CD4-positive, alpha-beta T cell treated with Interleukin-1 beta for 1 hour (primary cell): Measurements from ENCODE around the gene IFT27.
"Not testable (repeated sequence)": the region's sequence is repeated elsewhere in the genome, so short reads cannot be mapped to it uniquely, and the experiment has no call there.

Experiments
- DNase-seq, 2 donors: peaks; one replicate each; pipeline ENCODE4 v3.0.0-alpha.2; 2020 to 2022

The IFT27 gene

GRCh38 chr22:36764641-36765040 is 11.3 kb downstream of the IFT27 start:
- no peak for DNase-seq

- DNase-seq = no peak
These were observed 11.9 kb downstream of the IFT27 start for GRCh38 chr22:36764060-36764459.

GRCh38 chr22:36763576-36763975 is 12.3 kb downstream of the IFT27 start:
- DNase-seq = no peak

- no peak for DNase-seq
These were observed 13.1 kb downstream of the IFT27 start for GRCh38 chr22:36762687-36763260.

- no peak for DNase-seq
These were observed 14.2 kb downstream of the IFT27 start for GRCh38 chr22:36761553-36762240.

- no peak for DNase-seq
These were observed 15.1 kb downstream of the IFT27 start for GRCh38 chr22:36760786-36761185.

- no peak for DNase-seq
These were observed 16.3 kb downstream of the IFT27 start for GRCh38 chr22:36759481-36760159.

GRCh38 chr22:36758792-36759271 is 17.1 kb downstream of the IFT27 start:
- DNase-seq = no peak

GRCh38 chr22:36757668-36758211 is 18.2 kb downstream of the IFT27 start:
- DNase-seq = peak; percentile 71 to 72

GRCh38 chr22:36756746-36757655 is 18.9 kb downstream of the IFT27 start:
- no peak for DNase-seq

- DNase-seq = no peak
These were observed 19.9 kb downstream of the IFT27 start for GRCh38 chr22:36756031-36756430.

GRCh38 chr22:36755316-36755715 is 20.6 kb downstream of the IFT27 start:
- no peak for DNase-seq

- DNase-seq = not testable (repeated sequence)
These were observed 21.0 kb downstream of the IFT27 start for GRCh38 chr22:36754881-36755280.

- DNase-seq = no peak
These were observed 22.0 kb downstream of the IFT27 start for GRCh38 chr22:36753916-36754315.

GRCh38 chr22:36753120-36753802 is 22.7 kb downstream of the IFT27 start:
- DNase-seq = no peak

GRCh38 chr22:36746375-36746970 is 29.4 kb downstream of the IFT27 start:
- DNase-seq = no peak

- DNase-seq = no peak
These were observed 30.5 kb downstream of the IFT27 start for GRCh38 chr22:36745301-36745995.

- DNase-seq = no peak
These were observed 31.1 kb downstream of the IFT27 start for GRCh38 chr22:36744791-36745190.

- no peak for DNase-seq
These were observed 31.5 kb downstream of the IFT27 start for GRCh38 chr22:36744413-36744765.

GRCh38 chr22:36743591-36744412 is 32.1 kb downstream of the IFT27 start:
- no peak for DNase-seq
